ENCODE data around the gene SLIT3. TPM values are rescaled to one million over a fixed set of nuclear protein-coding genes. Genes with fewer than 3 reads are reported as not detected.

The SLIT3 gene
- total and polyA plus RNA-seq, 9 of the 15 experiments (the other 6 are each of a cell fraction or from before 2014, with no cell fraction given): 0.01 to 0.04 TPM; not detected in 7

DNA sequence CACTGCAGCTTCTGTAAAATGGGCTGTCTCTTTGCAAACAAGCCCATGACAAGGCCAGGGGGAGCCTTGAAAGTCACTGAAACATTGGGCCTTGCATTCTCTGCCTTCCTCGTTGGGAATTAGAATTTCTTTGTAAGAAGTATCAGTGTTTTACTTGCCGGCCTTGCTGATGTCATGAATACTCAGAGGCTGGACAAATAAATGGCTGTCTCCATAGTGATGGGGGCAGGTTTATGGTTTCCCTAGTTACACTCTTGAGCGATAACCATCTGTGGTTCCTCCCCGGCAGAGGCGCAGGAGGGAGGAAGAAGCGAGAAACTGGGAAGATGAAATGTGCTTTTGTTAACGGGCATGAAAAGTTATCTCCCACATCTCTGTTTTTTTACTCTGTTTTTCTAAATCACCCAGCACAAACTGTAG lies 449.0 kb downstream of the SLIT3 start:
- Histone ChIP-seq H3K4me2 (ENCODE audit: insufficient read depth, low read length) (no peak overlapping the region), H3K36me3 (ENCODE audit: control insufficient read depth, insufficient read depth, low read length) (no peaks in the 10 kb centered on the region), H3K9me1 (ENCODE audit: control insufficient read depth, insufficient read depth, low read length) (no peaks in the 10 kb centered on the region), H3K9me3 (replicated peaks; ENCODE audit: control insufficient read depth, insufficient read depth, low read depth, low read length) (no peaks in the 10 kb centered on the region), H3K27me3 (ENCODE audit: control insufficient read depth in 2 of 2, insufficient read depth in 2 of 2, low read length in 2 of 2) (peaks cover 10 to 28% of the 10 kb centered on the region in 2 experiments; a peak in 4 of 5 replicates), H3K4me1 (replicated peaks in 1 of 2; ENCODE audit: control insufficient read depth in 2 of 2, insufficient read depth in 2 of 2, low read length in 2 of 2) (peaks cover 0 to 5% of the 10 kb centered on the region in 2 experiments; a peak in 2 of 5 replicates), H4K20me1 (replicated peaks; ENCODE audit: control insufficient read depth, insufficient read depth, low read length) (no peaks in the 10 kb centered on the region), H3K27ac (ENCODE audit: extremely low read depth, low read depth, low read length) (no peak overlapping the region), H3K4me3 (no peak overlapping the region), H3K79me2 (ENCODE audit: control insufficient read depth, insufficient read depth, low read length) (no peaks in the 10 kb centered on the region), H2AFZ (ENCODE audit: low read depth, low read length) (no peak overlapping the region), H3K9ac (ENCODE audit: insufficient read depth in 1 of 2, low read depth in 2 of 2, low read length in 2 of 2) (no peak overlapping the region)
- intact Hi-C loops (cut with micrococcal nuclease) (no loop called here), in situ Hi-C loops (cut with MboI) (no loop called here)
- no TSS peak for BruUV-seq (replicated peaks)
- peak; percentile 75 for ATAC-seq
- POLR2A ChIA-PET: no interaction called here
- 0% methylated on average over 7 of the region's 7 CpGs for WGBS (ENCODE audit: insufficient coverage, low coverage, missing lambda C conversion rate)
- CTCF ChIA-PET (ENCODE audit: low intra/inter-chr PET ratio): no interaction called here
- peak; percentile 27 to 51 (median 36) for DNase-seq (ENCODE audit: extremely low read depth in 1 of 4, low spot score in 3 of 4)
- peak; percentile 63 for FAIRE-seq
- TF ChIP-seq XRCC3 (IDR thresholded peaks at IDR 0.05) (no peak), PML (IDR thresholded peaks at IDR 0.05; ENCODE audit: low read length) (no peak), FOXJ2 (tag; IDR thresholded peaks at IDR 0.05) (peak; percentile 42; the same call in 1 of the 2 replicates), ZKSCAN1 (IDR thresholded peaks at IDR 0.05; ENCODE audit: low read depth, low read length) (no peak), SMC3 (conservative IDR thresholded peaks at IDR 0.05; ENCODE audit: insufficient read depth, low read depth, low read length) (no peak), SIN3B (IDR thresholded peaks at IDR 0.05; ENCODE audit: low read depth) (no peak), CTBP1 (IDR thresholded peaks at IDR 0.05; ENCODE audit: borderline replicate concordance) (peak; percentile 80), RAD21 (CRISPR knock-in tag; conservative IDR thresholded peaks at IDR 0.05 in 1 of 2, IDR thresholded peaks at IDR 0.05 in 1 of 2) (no peak), CREBBP (IDR thresholded peaks at IDR 0.05; ENCODE audit: low read depth, low read length) (no peak), ZNF311 (CRISPR knock-in tag; IDR thresholded peaks at IDR 0.05) (no peak), ZNF778 (CRISPR knock-in tag; IDR thresholded peaks at IDR 0.05) (no peak), POU5F1 (IDR thresholded peaks at IDR 0.05; ENCODE audit: borderline replicate concordance, low read depth, low read length, partially characterized antibody) (no peak), NRF1 (conservative IDR thresholded peaks at IDR 0.05 in 1 of 2, IDR thresholded peaks at IDR 0.05 in 1 of 2) (peak; percentile 25 to 28; a peak in 1 of 4 replicates), SMARCB1 (IDR thresholded peaks at IDR 0.05; ENCODE audit: insufficient read length, low read depth) (no peak), TEAD4 (IDR thresholded peaks at IDR 0.05; ENCODE audit: low read length) (peak; percentile 11; the same call in 1 of the 2 replicates), TEAD4 (CRISPR knock-in tag; IDR thresholded peaks at IDR 0.05; ENCODE audit: borderline replicate concordance) (no peak)
- TF ChIP-seq, protein P1, sequence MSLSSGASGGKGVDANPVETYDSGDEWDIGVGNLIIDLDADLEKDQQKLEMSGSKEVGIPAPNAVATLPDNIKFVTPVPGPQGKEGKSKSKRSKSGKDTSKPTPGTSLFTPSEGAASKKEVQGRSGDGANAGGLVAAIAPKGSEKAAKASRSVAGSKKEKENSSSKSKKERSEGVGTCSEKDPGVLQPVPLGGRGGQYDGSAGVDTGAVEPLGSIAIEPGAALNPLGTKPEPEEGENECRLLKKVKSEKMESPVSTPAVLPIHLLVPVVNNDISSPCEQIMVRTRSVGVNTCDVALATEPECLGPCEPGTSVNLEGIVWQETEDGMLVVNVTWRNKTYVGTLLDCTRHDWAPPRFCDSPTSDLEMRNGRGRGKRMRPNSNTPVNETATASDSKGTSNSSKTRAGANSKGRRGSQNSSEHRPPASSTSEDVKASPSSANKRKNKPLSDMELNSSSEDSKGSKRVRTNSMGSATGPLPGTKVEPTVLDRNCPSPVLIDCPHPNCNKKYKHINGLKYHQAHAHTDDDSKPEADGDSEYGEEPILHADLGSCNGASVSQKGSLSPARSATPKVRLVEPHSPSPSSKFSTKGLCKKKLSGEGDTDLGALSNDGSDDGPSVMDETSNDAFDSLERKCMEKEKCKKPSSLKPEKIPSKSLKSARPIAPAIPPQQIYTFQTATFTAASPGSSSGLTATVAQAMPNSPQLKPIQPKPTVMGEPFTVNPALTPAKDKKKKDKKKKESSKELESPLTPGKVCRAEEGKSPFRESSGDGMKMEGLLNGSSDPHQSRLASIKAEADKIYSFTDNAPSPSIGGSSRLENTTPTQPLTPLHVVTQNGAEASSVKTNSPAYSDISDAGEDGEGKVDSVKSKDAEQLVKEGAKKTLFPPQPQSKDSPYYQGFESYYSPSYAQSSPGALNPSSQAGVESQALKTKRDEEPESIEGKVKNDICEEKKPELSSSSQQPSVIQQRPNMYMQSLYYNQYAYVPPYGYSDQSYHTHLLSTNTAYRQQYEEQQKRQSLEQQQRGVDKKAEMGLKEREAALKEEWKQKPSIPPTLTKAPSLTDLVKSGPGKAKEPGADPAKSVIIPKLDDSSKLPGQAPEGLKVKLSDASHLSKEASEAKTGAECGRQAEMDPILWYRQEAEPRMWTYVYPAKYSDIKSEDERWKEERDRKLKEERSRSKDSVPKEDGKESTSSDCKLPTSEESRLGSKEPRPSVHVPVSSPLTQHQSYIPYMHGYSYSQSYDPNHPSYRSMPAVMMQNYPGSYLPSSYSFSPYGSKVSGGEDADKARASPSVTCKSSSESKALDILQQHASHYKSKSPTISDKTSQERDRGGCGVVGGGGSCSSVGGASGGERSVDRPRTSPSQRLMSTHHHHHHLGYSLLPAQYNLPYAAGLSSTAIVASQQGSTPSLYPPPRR (CRISPR knock-in tag; IDR thresholded peaks at IDR 0.05; ENCODE audit: borderline replicate concordance): no peak
- TF ChIP-seq, protein P2, sequence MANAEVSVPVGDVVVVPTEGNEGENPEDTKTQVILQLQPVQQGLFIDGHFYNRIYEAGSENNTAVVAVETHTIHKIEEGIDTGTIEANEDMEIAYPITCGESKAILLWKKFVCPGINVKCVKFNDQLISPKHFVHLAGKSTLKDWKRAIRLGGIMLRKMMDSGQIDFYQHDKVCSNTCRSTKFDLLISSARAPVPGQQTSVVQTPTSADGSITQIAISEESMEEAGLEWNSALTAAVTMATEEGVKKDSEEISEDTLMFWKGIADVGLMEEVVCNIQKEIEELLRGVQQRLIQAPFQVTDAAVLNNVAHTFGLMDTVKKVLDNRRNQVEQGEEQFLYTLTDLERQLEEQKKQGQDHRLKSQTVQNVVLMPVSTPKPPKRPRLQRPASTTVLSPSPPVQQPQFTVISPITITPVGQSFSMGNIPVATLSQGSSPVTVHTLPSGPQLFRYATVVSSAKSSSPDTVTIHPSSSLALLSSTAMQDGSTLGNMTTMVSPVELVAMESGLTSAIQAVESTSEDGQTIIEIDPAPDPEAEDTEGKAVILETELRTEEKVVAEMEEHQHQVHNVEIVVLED (CRISPR knock-in tag; IDR thresholded peaks at IDR 0.05): no peak
